PC-9 (cell line): Measurements from ENCODE around the gene SLC25A11.

Source experiments
- EZH2 ChIP-seq: fragments of 200-600 bp; sonication (generic); IDR thresholded peaks from 2 replicates; pipeline ENCODE4 v1.8.0; 2017; ENCODE audit warnings: antibody characterized with exemption, low read depth
- TF ChIP-seq, protein P1 (sequence below): fragments of 200-600 bp; sonication (generic); conservative IDR thresholded peaks from 2 replicates; pipeline ENCODE4 v1.6.1; 2017; ENCODE audit warnings: mixed run types, antibody characterized with exemption, mild to moderate bottlenecking, moderate library complexity

DNA sequence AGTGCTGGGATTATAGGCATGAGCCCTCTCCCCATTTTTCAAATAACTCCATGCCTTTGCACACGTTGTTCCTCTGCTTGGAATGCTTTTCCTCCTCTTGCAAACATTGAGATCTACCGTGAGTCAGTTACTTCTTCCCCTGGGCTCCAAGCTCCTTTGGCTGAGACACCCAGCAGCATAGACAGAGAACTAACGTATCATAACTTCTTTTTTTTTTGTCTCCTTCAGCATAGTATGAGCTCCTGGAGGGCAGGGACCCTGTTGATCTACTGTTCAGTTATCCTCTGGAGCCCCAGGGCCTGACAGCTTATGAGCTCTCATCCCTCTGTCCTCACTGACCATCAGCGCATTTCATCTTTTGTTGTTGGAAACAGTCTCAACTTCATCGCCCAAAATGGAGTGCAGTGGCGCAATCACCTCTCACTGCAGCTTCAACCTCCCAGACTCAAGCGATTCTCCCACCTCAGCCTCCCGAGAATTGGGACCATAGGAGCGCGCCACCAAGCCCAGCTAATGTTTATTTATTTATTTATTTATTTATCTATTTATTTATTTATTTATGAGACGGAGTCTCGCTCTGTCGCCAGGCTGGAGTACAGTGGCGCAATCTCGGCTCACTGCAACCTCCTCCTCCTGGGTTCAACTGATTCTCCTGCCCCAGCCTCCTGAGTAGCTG is 25.6 kb upstream of the SLC25A11 start:
- TF ChIP-seq, protein P1, sequence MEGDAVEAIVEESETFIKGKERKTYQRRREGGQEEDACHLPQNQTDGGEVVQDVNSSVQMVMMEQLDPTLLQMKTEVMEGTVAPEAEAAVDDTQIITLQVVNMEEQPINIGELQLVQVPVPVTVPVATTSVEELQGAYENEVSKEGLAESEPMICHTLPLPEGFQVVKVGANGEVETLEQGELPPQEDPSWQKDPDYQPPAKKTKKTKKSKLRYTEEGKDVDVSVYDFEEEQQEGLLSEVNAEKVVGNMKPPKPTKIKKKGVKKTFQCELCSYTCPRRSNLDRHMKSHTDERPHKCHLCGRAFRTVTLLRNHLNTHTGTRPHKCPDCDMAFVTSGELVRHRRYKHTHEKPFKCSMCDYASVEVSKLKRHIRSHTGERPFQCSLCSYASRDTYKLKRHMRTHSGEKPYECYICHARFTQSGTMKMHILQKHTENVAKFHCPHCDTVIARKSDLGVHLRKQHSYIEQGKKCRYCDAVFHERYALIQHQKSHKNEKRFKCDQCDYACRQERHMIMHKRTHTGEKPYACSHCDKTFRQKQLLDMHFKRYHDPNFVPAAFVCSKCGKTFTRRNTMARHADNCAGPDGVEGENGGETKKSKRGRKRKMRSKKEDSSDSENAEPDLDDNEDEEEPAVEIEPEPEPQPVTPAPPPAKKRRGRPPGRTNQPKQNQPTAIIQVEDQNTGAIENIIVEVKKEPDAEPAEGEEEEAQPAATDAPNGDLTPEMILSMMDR = no peak
- TF ChIP-seq EZH2 = no peak
